ENCODE data around the gene TTC28.

DNA sequence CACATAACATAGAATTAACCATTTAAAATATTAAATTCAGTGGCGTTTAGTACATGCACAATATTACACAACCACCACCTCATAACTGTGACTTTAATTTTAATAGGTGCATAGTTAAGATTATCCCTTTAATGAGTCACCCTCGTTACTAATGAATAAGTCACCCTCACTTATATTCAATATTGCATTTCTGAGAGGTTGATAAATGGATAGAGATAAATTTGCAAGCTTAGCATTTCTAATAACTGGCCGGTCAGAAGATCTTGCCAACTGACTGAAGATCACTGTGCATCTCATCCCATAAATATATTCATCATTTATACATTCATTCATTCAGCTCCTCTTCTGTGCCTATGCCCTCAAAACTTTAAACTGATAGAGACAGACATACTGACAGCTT is 243.7 kb downstream of the TTC28 start:
- no peak for TF ChIP-seq CTCF (IDR thresholded peaks at IDR 0.05)
- no peak for TF ChIP-seq POLR2A (IDR thresholded peaks at IDR 0.05)
- no peak for TF ChIP-seq POLR2AphosphoS5 (IDR thresholded peaks at IDR 0.05)
- TF ChIP-seq EP300 (IDR thresholded peaks at IDR 0.05) = no peak

All from sigmoid colon (tissue), 4 donors.